SK-N-SH (cell line): ENCODE data around the gene GHRL. TPM values are rescaled to one million over a fixed set of nuclear protein-coding genes. Genes with fewer than 3 reads are reported as not detected.

ENCODE experiments used
- CTCF ChIA-PET: fragments of 300-600, 350-600 bp; formaldehyde crosslinking; extraction: SDS; loops from one replicate; lab custom pipeline; 2021; lab: Yijun Ruan, JAX
- POLR2A ChIA-PET: fragments of 350-600 bp; sonication (Branson Sonifier 250); formaldehyde crosslinking; extraction: SDS; loops from one replicate; lab custom pipeline; 2020; ENCODE audit warnings: antibody characterized with exemption, inconsistent platforms; lab: Yijun Ruan, JAX
- DNase-seq: peaks from one replicate; pipeline ENCODE4 v3.0.0; 2012
- H2AFZ ChIP-seq: fragments of 200-600 bp; sonication (generic); 2 replicates; pipeline ENCODE4 v1.8.1; 2016; ENCODE audit warnings: antibody characterized with exemption, mild to moderate bottlenecking, low read depth
- H3F3A ChIP-seq: fragments of 200-600 bp; sonication (generic); replicated peaks from 2 replicates; pipeline ENCODE3; 2016; ENCODE audit warnings: antibody characterized with exemption, mild to moderate bottlenecking; ENCODE audit not compliant: insufficient read depth
- H3K27ac ChIP-seq, 2 experiments: fragments of 200-500 bp in 1 of 2; fragments of 200-600 bp in 1 of 2; sonication (Bioruptor generic) in 1 of 2; sonication (generic), shearing (Covaris generic) in 1 of 2; 2 replicates each; pipeline versions ENCODE4 v1.5.1 to v1.6.1; 2014 to 2016; ENCODE audit warnings: low read depth in 2 of 2, inconsistent platforms in 1 of 2, low read length in 1 of 2, mild to moderate bottlenecking in 1 of 2, mixed read lengths in 1 of 2
- H3K27me3 ChIP-seq: fragments of 200-600 bp; sonication (generic), shearing (Covaris generic); 2 replicates; pipeline ENCODE4 v1.6.1; 2016; ENCODE audit warnings: mixed run types; ENCODE audit not compliant: insufficient read depth
- H3K36me3 ChIP-seq, 2 experiments: fragments of 200-500 bp in 1 of 2; fragments of 200-600 bp in 1 of 2; sonication (Bioruptor generic) in 1 of 2; sonication (generic) in 1 of 2; replicated peaks in 1 of 2; 2 replicates each; pipeline versions ENCODE3 to v1.5.1; 2014 to 2016; ENCODE audit warnings: low read length in 1 of 2, mild to moderate bottlenecking in 1 of 2; ENCODE audit not compliant: insufficient read depth in 2 of 2, control insufficient read depth in 1 of 2
- H3K4me1 ChIP-seq, 2 experiments: fragments of 200-500 bp in 1 of 2; fragments of 200-600 bp in 1 of 2; sonication (Bioruptor generic) in 1 of 2; sonication (generic), shearing (Covaris generic) in 1 of 2; 2 replicates each; pipeline versions ENCODE4 v1.5.1 to v1.6.1; 2014 to 2016; ENCODE audit warnings: low read depth in 1 of 2, low read length in 1 of 2, mixed run types in 1 of 2; ENCODE audit not compliant: insufficient read depth in 2 of 2, control insufficient read depth in 1 of 2
- H3K4me2 ChIP-seq: fragments of 200-600 bp; sonication (generic), shearing (Covaris generic); 2 replicates; pipeline ENCODE4 v1.6.1; 2017; ENCODE audit warnings: mixed run types
- H3K4me3 ChIP-seq, 2 experiments: fragments of 200-500 bp in 1 of 2; fragments of 200-600 bp in 1 of 2; sonication (Bioruptor generic) in 1 of 2; sonication (generic), shearing (Covaris generic) in 1 of 2; 2 replicates each; pipeline versions ENCODE4 v1.5.1 to v1.8.1; 2014 to 2016; ENCODE audit warnings: low read depth in 2 of 2, inconsistent platforms in 1 of 2, low read length in 1 of 2, mild to moderate bottlenecking in 1 of 2, mixed read lengths in 1 of 2, moderate library complexity in 1 of 2
- H3K79me2 ChIP-seq: fragments of 200-600 bp; sonication (generic); 2 replicates; pipeline ENCODE4 v1.8.1; 2017; ENCODE audit warnings: mild to moderate bottlenecking; ENCODE audit not compliant: insufficient read depth
- H3K9ac ChIP-seq: fragments of 200-600 bp; sonication (generic); 2 replicates; pipeline ENCODE4 v1.6.1; 2017; ENCODE audit warnings: mixed run types
- H3K9me2 ChIP-seq: fragments of 200-600 bp; sonication (generic); 2 replicates; pipeline ENCODE4 v1.6.1; 2017; ENCODE audit warnings: mixed run types
- H3K9me3 ChIP-seq: fragments of 200-600 bp; sonication (generic); 2 replicates; pipeline ENCODE4 v1.6.1; 2017; ENCODE audit warnings: mixed run types, mild to moderate bottlenecking, moderate library complexity
- H4K20me1 ChIP-seq: fragments of 200-600 bp; sonication (generic); 2 replicates; pipeline ENCODE4 v1.6.1; 2017; ENCODE audit warnings: mild to moderate bottlenecking, mixed run types; ENCODE audit not compliant: insufficient read depth
- CHD2 ChIP-seq: fragments of 150-350 bp; IDR thresholded peaks from 2 replicates; pipeline ENCODE4 v1.6.1; 2018; ENCODE audit warnings: low read length; ENCODE audit not compliant: partially characterized antibody
- ELF1 ChIP-seq: IDR thresholded peaks from 2 replicates; pipeline ENCODE4 v1.4.0; 2012
- FOSL2 ChIP-seq: IDR thresholded peaks from 2 replicates; pipeline ENCODE4 v1.4.0; 2012; ENCODE audit warnings: low read depth, mild to moderate bottlenecking, moderate library complexity, borderline replicate concordance
- FOXJ3 ChIP-seq: sonication (generic); formaldehyde crosslinking; IDR thresholded peaks from 2 replicates; pipeline ENCODE4 v1.5.1; 2020; ENCODE audit warnings: mild to moderate bottlenecking, missing genetic modification reagents
- FOXM1 ChIP-seq: IDR thresholded peaks from 2 replicates; pipeline ENCODE4 v1.4.0; 2012; ENCODE audit warnings: low read depth, mild to moderate bottlenecking
- JUND ChIP-seq: IDR thresholded peaks from 2 replicates; pipeline ENCODE4 v1.4.0; 2012
- MXI1 ChIP-seq: IDR thresholded peaks from 2 replicates; pipeline ENCODE4 v1.6.1; 2012; ENCODE audit warnings: mild to moderate bottlenecking, low read depth, low read length, improper control_type of control experiment
- NRF1 ChIP-seq: IDR thresholded peaks from 2 replicates; pipeline ENCODE4 v1.6.1; 2012; ENCODE audit warnings: low read depth, mild to moderate bottlenecking, low read length
- RCOR1 ChIP-seq: fragments of 150-350 bp; IDR thresholded peaks from 2 replicates; pipeline ENCODE4 v1.6.1; 2017; ENCODE audit warnings: antibody characterized with exemption, low read length
- TAF1 ChIP-seq: IDR thresholded peaks from 2 replicates; pipeline ENCODE4 v1.6.1; 2012; ENCODE audit warnings: low read depth, mild to moderate bottlenecking, low read length, moderate library complexity, borderline replicate concordance
- TEAD4 ChIP-seq: IDR thresholded peaks from 2 replicates; pipeline ENCODE4 v1.4.0; 2012; ENCODE audit warnings: mild to moderate bottlenecking, borderline replicate concordance; ENCODE audit not compliant: insufficient read depth
- YY1 ChIP-seq: IDR thresholded peaks from 2 replicates; pipeline ENCODE4 v1.4.0; 2012; ENCODE audit warnings: low read depth, mild to moderate bottlenecking
- WGBS: methylation state at CpG from one replicate; pipeline ENCODE4 v1.1.6; 2017; ENCODE audit warnings: low lambda C conversion rate; 5-methylcytosine and 5-hydroxymethylcytosine counted together
- polyA plus RNA-seq, 3 experiments: library from polyadenylated mRNA; depleted of rRNA; stranded (reverse); fragments of >200 nt; gene quantifications; 2 replicates each; pipeline ENCODE4 v1.2.3, GENCODE V29; 2012
- TF ChIP-seq, protein P1 (sequence below): fragments of 200-600 bp; sonication (generic); IDR thresholded peaks from 2 replicates; pipeline ENCODE4 v1.6.1; 2017; ENCODE audit warnings: antibody characterized with exemption, mild to moderate bottlenecking, moderate library complexity
- TF ChIP-seq, protein P2 (sequence below): IDR thresholded peaks from 2 replicates; pipeline ENCODE4; 2012
- TF ChIP-seq, protein P3 (sequence below): fragments of 150-350 bp; IDR thresholded peaks from 2 replicates; pipeline ENCODE4 v1.6.1; 2016; ENCODE audit warnings: mild to moderate bottlenecking, low read depth, low read length
- TF ChIP-seq, protein P4 (sequence below): IDR thresholded peaks from 2 replicates; pipeline ENCODE4 v1.6.1; 2012; ENCODE audit warnings: mild to moderate bottlenecking, low read depth, low read length, moderate library complexity

Gene GHRL
- polyA plus RNA-seq, 1 of the 3 experiments (the other 2 are of a cell fraction): not detected

DNA sequence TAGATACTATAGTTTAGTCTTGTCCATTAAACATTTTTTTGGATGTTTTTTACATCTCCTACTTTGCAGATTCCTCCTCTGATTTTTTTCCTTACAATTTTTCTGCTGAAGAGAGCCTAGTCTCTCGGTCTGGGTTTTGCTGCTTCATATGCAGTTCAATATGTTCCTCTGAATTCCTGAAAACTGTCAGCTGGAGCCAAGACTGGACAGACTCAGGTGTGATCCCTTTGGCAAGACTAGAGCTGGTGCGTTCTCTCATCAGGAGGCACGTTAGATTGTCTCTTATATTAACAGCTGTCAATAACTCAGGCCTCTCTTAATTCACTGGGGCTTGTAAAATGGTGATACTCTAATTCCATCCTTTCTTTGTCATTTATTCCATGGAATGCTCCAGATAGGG is 13.4 kb upstream of the GHRL start:
- ChIA-PET CTCF (interaction anchor here (1.0 to 1.3 kb wide), 2 partner anchors 16 to 19 kb away, joined by 3 read pairs; no protein-coding TSS in a partner anchor), POLR2A (no interaction called here)
- Histone ChIP-seq H3K4me1 (peaks cover 0 to 5% of the 10 kb centered on the region in 2 experiments; a peak in 1 of 4 replicates), H3K4me2 (no peak overlapping the region), H3K9me3 (no peaks in the 10 kb centered on the region), H3K4me3 (no peak overlapping the region), H3K9ac (no peak overlapping the region), H3K27me3 (no peaks in the 10 kb centered on the region), H3F3A (peaks cover 10% of the 10 kb centered on the region), H2AFZ (no peak overlapping the region), H3K79me2 (no peaks in the 10 kb centered on the region), H3K27ac (no peak overlapping the region), H3K9me2 (no peaks in the 10 kb centered on the region), H3K36me3 (peaks cover 75 to 84% of the 10 kb centered on the region in 2 experiments), H4K20me1 (peaks cover 11% of the 10 kb centered on the region)
- 98% methylated on average over 3 of the region's 3 CpGs for WGBS
- TF ChIP-seq, protein P1, sequence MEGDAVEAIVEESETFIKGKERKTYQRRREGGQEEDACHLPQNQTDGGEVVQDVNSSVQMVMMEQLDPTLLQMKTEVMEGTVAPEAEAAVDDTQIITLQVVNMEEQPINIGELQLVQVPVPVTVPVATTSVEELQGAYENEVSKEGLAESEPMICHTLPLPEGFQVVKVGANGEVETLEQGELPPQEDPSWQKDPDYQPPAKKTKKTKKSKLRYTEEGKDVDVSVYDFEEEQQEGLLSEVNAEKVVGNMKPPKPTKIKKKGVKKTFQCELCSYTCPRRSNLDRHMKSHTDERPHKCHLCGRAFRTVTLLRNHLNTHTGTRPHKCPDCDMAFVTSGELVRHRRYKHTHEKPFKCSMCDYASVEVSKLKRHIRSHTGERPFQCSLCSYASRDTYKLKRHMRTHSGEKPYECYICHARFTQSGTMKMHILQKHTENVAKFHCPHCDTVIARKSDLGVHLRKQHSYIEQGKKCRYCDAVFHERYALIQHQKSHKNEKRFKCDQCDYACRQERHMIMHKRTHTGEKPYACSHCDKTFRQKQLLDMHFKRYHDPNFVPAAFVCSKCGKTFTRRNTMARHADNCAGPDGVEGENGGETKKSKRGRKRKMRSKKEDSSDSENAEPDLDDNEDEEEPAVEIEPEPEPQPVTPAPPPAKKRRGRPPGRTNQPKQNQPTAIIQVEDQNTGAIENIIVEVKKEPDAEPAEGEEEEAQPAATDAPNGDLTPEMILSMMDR: no peak
- TF ChIP-seq FOXJ3 (CRISPR knock-in tag): no peak
- TF ChIP-seq FOSL2: no peak
- DNase-seq: no peak

DNA sequence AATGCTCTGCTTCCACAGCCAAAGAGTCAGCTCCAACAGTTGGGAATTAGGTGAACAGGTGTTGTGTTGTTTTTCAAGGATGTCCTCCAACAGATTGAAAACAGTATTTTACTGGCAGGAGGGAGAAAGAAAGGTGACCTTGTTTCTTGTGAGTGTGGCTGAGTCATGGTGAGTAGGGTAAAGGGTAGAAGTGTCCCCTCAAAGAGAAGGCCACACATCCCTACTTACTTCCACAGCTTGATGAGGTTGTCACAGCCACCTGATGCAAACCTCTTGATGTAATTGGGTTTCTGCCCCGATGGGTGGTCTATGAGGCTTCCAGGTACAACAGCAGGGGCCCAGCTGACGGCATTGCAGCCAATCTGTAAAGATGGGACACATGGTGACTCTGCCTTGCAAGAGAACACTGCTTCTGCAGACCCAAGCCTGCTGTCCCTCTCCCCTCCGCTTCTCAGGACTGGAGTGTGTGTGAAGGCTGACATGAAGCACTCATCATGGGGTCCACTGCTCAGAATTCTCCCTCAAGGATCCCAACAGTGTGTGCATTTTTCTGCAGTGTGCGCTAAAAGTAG is 12.7 kb upstream of the GHRL start:
- Histone ChIP-seq H3K9ac (no peak overlapping the region), H3K36me3 (peaks cover 75 to 78% of the 10 kb centered on the region in 2 experiments), H3K27ac (no peak overlapping the region), H3K4me2 (no peak overlapping the region)
- TF ChIP-seq NRF1 (no peak), CHD2 (no peak), YY1 (no peak), JUND (no peak), TAF1 (no peak), RCOR1 (no peak), MXI1 (no peak), TEAD4 (no peak), FOSL2 (no peak), FOXJ3 (CRISPR knock-in tag) (no peak), FOXM1 (no peak), ELF1 (no peak)
- TF ChIP-seq, protein P2, sequence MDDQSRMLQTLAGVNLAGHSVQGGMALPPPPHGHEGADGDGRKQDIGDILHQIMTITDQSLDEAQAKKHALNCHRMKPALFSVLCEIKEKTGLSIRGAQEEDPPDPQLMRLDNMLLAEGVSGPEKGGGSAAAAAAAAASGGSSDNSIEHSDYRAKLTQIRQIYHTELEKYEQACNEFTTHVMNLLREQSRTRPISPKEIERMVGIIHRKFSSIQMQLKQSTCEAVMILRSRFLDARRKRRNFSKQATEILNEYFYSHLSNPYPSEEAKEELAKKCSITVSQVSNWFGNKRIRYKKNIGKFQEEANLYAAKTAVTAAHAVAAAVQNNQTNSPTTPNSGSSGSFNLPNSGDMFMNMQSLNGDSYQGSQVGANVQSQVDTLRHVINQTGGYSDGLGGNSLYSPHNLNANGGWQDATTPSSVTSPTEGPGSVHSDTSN: no peak
- TF ChIP-seq, protein P3, sequence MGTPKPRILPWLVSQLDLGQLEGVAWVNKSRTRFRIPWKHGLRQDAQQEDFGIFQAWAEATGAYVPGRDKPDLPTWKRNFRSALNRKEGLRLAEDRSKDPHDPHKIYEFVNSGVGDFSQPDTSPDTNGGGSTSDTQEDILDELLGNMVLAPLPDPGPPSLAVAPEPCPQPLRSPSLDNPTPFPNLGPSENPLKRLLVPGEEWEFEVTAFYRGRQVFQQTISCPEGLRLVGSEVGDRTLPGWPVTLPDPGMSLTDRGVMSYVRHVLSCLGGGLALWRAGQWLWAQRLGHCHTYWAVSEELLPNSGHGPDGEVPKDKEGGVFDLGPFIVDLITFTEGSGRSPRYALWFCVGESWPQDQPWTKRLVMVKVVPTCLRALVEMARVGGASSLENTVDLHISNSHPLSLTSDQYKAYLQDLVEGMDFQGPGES: no peak
- TF ChIP-seq, protein P4, sequence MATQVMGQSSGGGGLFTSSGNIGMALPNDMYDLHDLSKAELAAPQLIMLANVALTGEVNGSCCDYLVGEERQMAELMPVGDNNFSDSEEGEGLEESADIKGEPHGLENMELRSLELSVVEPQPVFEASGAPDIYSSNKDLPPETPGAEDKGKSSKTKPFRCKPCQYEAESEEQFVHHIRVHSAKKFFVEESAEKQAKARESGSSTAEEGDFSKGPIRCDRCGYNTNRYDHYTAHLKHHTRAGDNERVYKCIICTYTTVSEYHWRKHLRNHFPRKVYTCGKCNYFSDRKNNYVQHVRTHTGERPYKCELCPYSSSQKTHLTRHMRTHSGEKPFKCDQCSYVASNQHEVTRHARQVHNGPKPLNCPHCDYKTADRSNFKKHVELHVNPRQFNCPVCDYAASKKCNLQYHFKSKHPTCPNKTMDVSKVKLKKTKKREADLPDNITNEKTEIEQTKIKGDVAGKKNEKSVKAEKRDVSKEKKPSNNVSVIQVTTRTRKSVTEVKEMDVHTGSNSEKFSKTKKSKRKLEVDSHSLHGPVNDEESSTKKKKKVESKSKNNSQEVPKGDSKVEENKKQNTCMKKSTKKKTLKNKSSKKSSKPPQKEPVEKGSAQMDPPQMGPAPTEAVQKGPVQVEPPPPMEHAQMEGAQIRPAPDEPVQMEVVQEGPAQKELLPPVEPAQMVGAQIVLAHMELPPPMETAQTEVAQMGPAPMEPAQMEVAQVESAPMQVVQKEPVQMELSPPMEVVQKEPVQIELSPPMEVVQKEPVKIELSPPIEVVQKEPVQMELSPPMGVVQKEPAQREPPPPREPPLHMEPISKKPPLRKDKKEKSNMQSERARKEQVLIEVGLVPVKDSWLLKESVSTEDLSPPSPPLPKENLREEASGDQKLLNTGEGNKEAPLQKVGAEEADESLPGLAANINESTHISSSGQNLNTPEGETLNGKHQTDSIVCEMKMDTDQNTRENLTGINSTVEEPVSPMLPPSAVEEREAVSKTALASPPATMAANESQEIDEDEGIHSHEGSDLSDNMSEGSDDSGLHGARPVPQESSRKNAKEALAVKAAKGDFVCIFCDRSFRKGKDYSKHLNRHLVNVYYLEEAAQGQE: no peak
- TF ChIP-seq, all 33 proteins: peak for 0
- ChIA-PET CTCF (interaction anchor here (1.0 to 1.3 kb wide), 2 partner anchors 15 to 19 kb away, joined by 3 read pairs; no protein-coding TSS in a partner anchor), POLR2A (interaction anchor here (1.1 kb wide), 1 partner anchor 16 kb away, joined by 3 read pairs; the partner anchor contains the start of gene SEC13)
- Histone ChIP-seq H3K9me3 (no peaks in the 10 kb centered on the region), H3K27me3 (no peaks in the 10 kb centered on the region), H2AFZ (no peak overlapping the region), H3K4me1 (no peaks in the 10 kb centered on the region), H3F3A (peaks cover 15% of the 10 kb centered on the region), H4K20me1 (peaks cover 8% of the 10 kb centered on the region), H3K4me3 (no peak overlapping the region), H3K9me2 (no peaks in the 10 kb centered on the region), H3K79me2 (no peaks in the 10 kb centered on the region)
- DNase-seq: no peak
- 83% methylated on average over 3 of the region's 4 CpGs for WGBS
